IMR-90 (cell line): ENCODE results near the gene CPNE2.

Experiments
- BHLHE40 ChIP-seq: fragments of 150-350 bp; IDR thresholded peaks from 2 replicates; pipeline ENCODE4 v1.6.1; 2016; ENCODE audit warnings: mild to moderate bottlenecking, low read depth, low read length
- CEBPB ChIP-seq: IDR thresholded peaks from 2 replicates; pipeline ENCODE4 v1.6.1; 2012; ENCODE audit warnings: low read depth, low read length, improper control_type of control experiment
- CTCF ChIP-seq: conservative IDR thresholded peaks from 2 replicates; pipeline ENCODE4 v1.5.1; 2012; ENCODE audit warnings: mild to moderate bottlenecking, low read depth, low read length, improper control_type of control experiment
- FOS ChIP-seq: fragments of 150-350 bp; IDR thresholded peaks from 2 replicates; pipeline ENCODE4 v1.6.1; 2016; ENCODE audit warnings: low read depth, low read length
- NFE2L2 ChIP-seq: fragments of 150-350 bp; IDR thresholded peaks from 2 replicates; pipeline ENCODE4 v1.6.1; 2016; ENCODE audit warnings: low read depth, mild to moderate bottlenecking, low read length
- POLR2A ChIP-seq: IDR thresholded peaks from 2 replicates; pipeline ENCODE4 v1.6.1; 2012; ENCODE audit warnings: mild to moderate bottlenecking, low read depth, low read length
- RAD21 ChIP-seq: IDR thresholded peaks from 2 replicates; pipeline ENCODE4 v1.6.1; 2012; ENCODE audit warnings: low read length, improper control_type of control experiment
- RFX5 ChIP-seq: IDR thresholded peaks from 2 replicates; pipeline ENCODE4 v1.8.0; 2012; ENCODE audit warnings: low read depth, mild to moderate bottlenecking, low read length, moderate library complexity
- USF2 ChIP-seq: fragments of 150-350 bp; IDR thresholded peaks from 2 replicates; pipeline ENCODE4 v1.6.1; 2017; ENCODE audit warnings: mild to moderate bottlenecking, antibody characterized with exemption, low read length, low read depth

GRCh38 chr16:57157533-57157932, 65.2 kb downstream of the CPNE2 start:
- TF ChIP-seq CTCF (no peak), FOS (no peak), USF2 (no peak), POLR2A (no peak), RFX5 (no peak), RAD21 (no peak), CEBPB (no peak), BHLHE40 (no peak), NFE2L2 (no peak)
